ENCODE data around the gene PTTG2.
A peak's percentile ranks its signal among the peaks of the same experiment; 100 is the strongest.
"Not testable (repeated sequence)": the region's sequence is repeated elsewhere in the genome, so short reads cannot be mapped to it uniquely, and the experiment has no call there.

PTTG2 gene

DNA sequence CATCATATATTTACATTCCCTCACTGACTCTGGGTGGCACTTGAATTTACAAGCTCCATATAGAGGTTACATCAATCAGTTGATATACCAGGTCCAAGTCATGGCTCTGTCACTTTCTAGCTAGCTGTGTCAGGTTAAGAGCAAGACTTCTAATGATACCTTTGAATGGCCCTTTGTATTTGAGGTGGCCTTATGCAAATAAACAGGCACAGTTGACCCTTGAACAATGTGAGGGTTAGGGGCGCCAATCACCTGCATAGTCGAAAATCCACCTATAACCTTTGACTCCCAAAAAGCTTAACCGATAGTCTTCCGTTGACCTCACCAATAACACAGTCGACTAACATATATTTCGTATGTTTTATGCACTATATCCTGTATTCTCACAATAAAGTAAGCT is 1.3 kb upstream of the PTTG2 start:
- DNase-seq = no peak

- no peak for DNase-seq
Observed at GRCh38 chr4:37960679-37961450, 667 bp downstream of the PTTG2 start.

DNA sequence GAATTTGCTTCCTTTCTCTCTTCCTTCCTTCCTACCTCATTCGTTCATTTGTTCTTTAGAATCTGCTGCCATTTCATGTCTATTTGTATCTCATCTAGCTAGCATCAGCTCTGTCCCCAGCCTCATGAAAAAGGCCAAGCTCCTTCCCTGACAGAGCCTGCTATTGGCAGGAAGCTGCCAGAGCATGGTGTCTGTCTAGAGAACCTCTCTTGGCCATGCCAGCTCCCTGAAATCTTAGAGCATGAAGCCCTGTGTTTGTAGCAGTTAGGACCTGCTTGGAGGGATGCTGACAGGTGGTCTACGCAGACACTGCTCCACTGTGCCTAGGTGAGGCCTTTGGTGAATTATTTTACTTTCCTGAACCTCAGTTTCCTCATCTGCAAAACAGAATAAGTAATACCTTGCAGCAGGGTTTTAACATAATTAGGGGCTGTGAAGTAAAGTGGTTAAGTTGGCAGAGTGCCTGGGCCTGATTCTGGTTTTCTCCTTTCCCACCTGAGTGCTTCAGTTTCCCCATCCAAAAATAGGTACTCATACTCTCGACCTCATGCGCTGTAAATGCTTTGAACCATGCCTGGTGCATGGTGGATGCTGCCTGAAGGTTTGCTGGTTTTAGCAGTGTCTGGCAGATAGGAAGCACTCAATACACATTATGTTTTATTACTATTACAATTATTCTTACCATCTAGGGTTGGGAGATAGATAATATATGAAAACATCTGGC is 4.7 kb downstream of the PTTG2 start:
- no peak for DNase-seq

DNA sequence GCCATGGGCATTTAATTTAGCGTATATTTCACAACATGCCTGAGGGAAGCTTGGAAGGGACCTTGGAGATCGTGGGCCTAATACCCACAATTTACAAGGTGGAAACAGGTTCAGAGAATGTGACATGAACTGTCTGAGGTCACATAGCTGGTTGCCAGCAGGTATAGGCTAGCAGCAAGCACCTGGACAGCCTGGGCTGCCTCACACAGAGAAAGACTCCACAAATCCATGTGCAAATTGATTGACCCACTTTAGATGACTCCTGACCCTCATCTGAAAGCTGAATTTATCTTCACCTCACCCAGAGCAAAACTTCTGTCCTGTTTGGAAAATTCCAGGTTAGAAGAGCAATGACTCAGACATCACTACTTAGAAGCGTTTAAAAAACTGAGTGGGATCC is 5.8 kb downstream of the PTTG2 start:
- no peak for DNase-seq

GRCh38 chr4:37967736-37968135 is 7.5 kb downstream of the PTTG2 start:
- no peak for DNase-seq

- DNase-seq = no peak
Observed at GRCh38 chr4:37968747-37969146, 8.5 kb downstream of the PTTG2 start.

- peak; percentile 32 for DNase-seq
Observed at GRCh38 chr4:37970702-37971101, 10.5 kb downstream of the PTTG2 start.

GRCh38 chr4:37971202-37971601 is 11.0 kb downstream of the PTTG2 start:
- no peak for DNase-seq

DNA sequence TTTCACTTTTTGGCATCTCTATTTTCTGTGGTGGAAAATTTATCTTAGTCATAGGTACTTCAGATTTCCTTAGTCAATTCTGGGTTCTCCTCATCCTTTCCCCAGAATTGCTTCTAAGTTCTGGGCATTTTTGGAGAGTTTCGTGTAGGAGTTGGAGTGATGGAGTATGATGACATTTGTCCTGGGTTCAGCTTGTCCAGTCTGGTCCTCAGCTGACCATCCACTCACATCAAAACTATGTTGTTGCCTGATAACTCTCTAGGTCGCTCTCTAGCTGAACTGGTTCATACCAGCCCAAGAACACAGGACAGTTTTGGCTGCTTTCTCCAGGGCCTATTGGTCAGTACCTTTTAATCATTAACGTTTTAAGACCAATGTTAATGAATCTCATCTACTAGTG is 13.2 kb downstream of the PTTG2 start:
- no peak for DNase-seq

DNA sequence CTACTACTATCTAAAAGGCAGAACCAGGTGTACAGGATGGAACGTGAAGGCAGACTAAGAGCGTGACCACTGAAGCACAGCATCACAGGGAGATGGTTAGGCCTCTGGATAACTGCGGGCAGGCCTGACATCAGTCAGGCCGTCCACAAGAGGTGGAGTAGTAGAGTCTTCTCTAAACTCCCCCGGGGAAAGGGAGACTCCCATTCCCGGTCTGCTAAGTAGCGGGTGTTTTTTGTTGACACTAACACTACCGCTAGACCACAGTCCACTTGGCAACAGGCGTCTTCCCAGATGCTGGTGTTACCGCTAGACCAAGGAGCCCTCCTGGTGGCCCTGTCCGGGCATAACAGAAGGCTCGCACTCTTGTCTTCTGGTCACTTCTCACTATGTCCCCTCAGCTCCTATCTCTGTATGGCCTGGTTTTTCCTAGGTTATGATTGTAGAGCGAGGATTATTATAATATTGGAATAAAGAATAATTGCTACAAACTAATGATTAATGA is 15.2 kb downstream of the PTTG2 start:
- not testable (repeated sequence) for DNase-seq

DNA sequence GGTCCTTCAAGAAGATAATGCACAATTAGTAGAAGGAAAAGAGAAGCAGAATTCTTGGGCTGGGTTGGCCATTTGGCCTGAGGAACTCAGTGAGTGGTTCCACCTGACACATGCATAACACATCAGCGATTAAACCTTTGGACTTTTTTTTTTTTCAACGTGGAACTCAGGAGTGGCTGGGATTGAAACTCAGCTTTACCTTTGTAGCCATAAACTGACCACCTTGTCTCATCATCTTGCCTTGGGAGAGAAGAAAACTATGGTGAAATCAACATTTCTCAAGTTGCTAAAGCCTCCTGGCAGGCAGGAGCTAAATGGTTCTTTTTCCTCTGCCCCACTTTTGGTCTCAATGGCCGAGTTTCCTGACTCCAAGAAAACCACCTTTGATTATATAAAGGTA is 16.3 kb downstream of the PTTG2 start:
- no peak for DNase-seq

GRCh38 chr4:37976991-37977470 is 16.8 kb downstream of the PTTG2 start:
- DNase-seq = peak; percentile 88

- DNase-seq = peak; percentile 83
Observed at GRCh38 chr4:37977471-37978247, 17.5 kb downstream of the PTTG2 start.

- DNase-seq = no peak
Observed at GRCh38 chr4:37978248-37978924, 18.2 kb downstream of the PTTG2 start.

DNA sequence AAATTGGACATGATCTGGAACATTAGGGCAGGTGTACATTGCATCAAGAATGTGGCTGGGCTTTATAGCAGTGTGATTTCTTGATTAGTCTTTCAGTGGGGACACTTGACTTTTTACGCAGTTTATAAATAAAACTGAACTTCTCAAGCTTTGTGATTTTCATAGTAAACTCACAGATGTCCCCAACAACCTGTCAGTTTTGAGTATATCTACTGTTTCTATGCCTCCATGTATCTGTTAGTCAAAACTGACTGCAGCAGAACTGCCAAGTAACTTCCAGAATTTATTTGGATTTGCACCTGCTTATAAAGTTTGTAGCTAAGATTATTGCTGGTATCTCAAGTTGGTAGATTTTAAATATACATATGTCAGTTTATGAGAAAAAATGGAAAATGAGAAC is 20.0 kb downstream of the PTTG2 start:
- no peak for DNase-seq

DNA sequence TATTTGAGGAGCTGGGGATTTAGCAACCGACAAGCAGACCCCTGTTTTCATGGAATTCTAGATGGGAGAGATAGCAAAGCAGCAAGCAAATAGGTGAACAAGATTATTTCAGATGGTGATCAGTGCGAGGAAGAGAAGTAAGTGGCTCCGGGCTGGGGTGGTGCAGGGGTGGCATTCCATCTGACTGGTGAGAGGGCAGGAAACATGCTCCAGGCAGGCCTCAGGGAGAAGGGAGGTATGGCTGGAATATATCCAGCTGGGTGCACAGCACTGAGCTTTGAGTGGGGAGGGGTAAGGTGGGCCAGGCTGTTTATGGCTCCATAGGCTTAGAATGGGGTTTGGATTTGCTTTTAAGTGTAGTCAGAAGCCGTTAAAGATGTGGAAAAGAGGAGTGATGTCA is 21.2 kb downstream of the PTTG2 start:
- no peak for DNase-seq

- no peak for DNase-seq
Observed at GRCh38 chr4:37981844-37982720, 21.9 kb downstream of the PTTG2 start.

- no peak for DNase-seq
Observed at GRCh38 chr4:37982736-37983135, 22.5 kb downstream of the PTTG2 start.

DNA sequence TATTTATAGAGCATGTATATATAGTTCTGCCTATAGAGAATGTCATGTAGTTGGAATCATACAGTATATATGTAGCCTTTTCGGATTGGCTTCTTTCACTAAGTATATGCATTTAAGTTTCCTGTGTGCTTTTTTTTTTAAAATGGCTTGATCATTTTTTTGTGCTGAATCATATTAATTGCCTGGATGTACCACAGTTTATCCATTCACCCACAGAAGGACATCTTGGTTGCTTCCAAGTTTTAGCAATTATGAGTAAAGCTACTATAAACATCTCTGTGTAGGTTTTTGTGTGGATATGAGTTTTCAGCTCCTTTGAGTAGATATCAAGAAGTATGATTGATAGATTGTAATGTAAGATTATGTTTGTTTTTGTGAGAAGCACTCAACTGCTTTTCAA is 23.8 kb downstream of the PTTG2 start:
- DNase-seq = no peak

DNA sequence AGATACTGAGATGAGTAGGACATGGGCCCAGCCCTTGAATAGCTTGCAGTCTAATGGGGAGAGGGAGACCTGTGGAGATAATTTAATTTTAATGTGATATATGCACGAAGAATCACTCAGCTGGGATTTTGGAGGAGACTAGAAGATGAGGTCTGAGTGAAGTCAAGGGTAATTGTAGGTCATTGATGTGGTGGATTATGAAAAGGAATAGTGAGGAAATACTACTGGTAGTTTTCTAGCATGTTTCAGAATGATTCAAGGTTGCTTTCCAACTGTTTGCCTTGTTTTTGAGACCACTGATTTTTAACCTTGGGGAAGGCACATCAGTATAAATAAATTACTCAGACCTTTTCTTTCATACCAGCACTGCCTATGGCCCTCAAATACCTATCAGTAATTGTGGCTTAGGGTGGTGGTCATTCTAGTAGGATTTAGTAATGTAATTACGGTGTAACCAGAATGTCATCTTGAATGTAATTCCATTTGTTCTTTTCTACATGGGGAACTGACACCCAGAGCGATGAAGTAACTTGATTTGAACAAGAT is 25.6 kb downstream of the PTTG2 start:
- DNase-seq = no peak

- DNase-seq = no peak
Observed at GRCh38 chr4:37988670-37989069, 28.5 kb downstream of the PTTG2 start.

Data from right hindlimb (tissue), 1 donor.